Caki2 (cell line): ENCODE measurements around the gene ARL14EP. TPM values are rescaled to one million over a fixed set of nuclear protein-coding genes. Genes with fewer than 3 reads are reported as not detected.

ENCODE experiments used
- DNase-seq: peaks from one replicate; pipeline ENCODE4 v3.0.0-alpha.2; 2015; ENCODE audit warnings: low read depth
- in situ Hi-C: cut with HindIII; loops from 2 replicates; pipeline ENCODE4 v1.10.0; 2016; ENCODE audit warnings: low sequenced_read_pairs, low pct_unique_long_range_greater_than_20kb, mixed read lengths
- total RNA-seq: library from RNA; depleted of rRNA; stranded (reverse); fragments of >200 nt; shearing (Covaris generic); gene quantifications from 2 replicates; pipeline ENCODE4 v1.2.3, GENCODE V29; 2014; ENCODE audit warnings: low replicate concordance; rRNA removed

The ARL14EP gene
- total RNA-seq, 1 experiment from 2014 or later = 25.4 TPM

- no peak for DNase-seq
- in situ Hi-C loops = no loop called here
Observed at GRCh38 chr11:30364139-30364836, 41.4 kb downstream of the ARL14EP start.

- in situ Hi-C loops = no loop called here
Observed at GRCh38 chr11:30364837-30365482, 42.1 kb downstream of the ARL14EP start.

GRCh38 chr11:30365793-30366517 lies 43.1 kb downstream of the ARL14EP start:
- DNase-seq = no peak
- in situ Hi-C loops = no loop called here

More at GRCh38 chr11:30364837-30365482, 42.1 kb downstream of the ARL14EP start:
- no peak for DNase-seq

- in situ Hi-C loops = no loop called here
Observed at GRCh38 chr11:30368394-30368793, 45.5 kb downstream of the ARL14EP start.

GRCh38 chr11:30370164-30370563 lies 47.3 kb downstream of the ARL14EP start:
- in situ Hi-C loops = no loop called here
- DNase-seq = no peak

More at GRCh38 chr11:30368394-30368793, 45.5 kb downstream of the ARL14EP start:
- no peak for DNase-seq

- in situ Hi-C loops = no loop called here
Observed at GRCh38 chr11:30377347-30377746, 54.4 kb downstream of the ARL14EP start.

GRCh38 chr11:30380846-30381245 lies 57.9 kb downstream of the ARL14EP start:
- in situ Hi-C loops = no loop called here
- DNase-seq = no peak

More at GRCh38 chr11:30377347-30377746, 54.4 kb downstream of the ARL14EP start:
- no peak for DNase-seq

- no peak for DNase-seq
- in situ Hi-C loops = no loop called here
Observed at GRCh38 chr11:30381879-30382278, 59.0 kb downstream of the ARL14EP start.

Other genes starting within 250 kb of the ARL14EP start
- not detected in 2 replicates for gene FSHB, start 92.1 kb upstream of the ARL14EP start, total RNA-seq